Myometrial cell (primary cell): ENCODE measurements around the gene SMAD2. TPM values are rescaled to one million over a fixed set of nuclear protein-coding genes. Genes with fewer than 3 reads are reported as not detected.

Experiments used
- total RNA-seq: library from RNA; depleted of rRNA; stranded (reverse); fragments of >200 nt; gene quantifications from 2 replicates; pipeline ENCODE4 v1.2.3, GENCODE V29; 2015

Gene SMAD2
- 62.6 and 93.4 TPM in 2 replicates for total RNA-seq

GRCh38 chr18:47930199-47930930 lies at the start of gene SMAD2:
SMAD2 (minus strand) TSS chr18:47930659; CDS start chr18:47896756, 33,903 bp downstream.

